ENCODE data around the gene KDM4B.
"Not testable (repeated sequence)": the region's sequence is repeated elsewhere in the genome, so short reads cannot be mapped to it uniquely, and the experiment has no call there.

The KDM4B gene

GRCh38 chr19:5186293-5187050, 217.6 kb downstream of the KDM4B start:
- DNase-seq = no peak

GRCh38 chr19:5188548-5189317, 219.8 kb downstream of the KDM4B start:
- DNase-seq = no peak

GRCh38 chr19:5189318-5189607, 220.3 kb downstream of the KDM4B start:
- DNase-seq = no peak

GRCh38 chr19:5191091-5191490, 222.2 kb downstream of the KDM4B start:
- DNase-seq = no peak

- DNase-seq = no peak
Measured at GRCh38 chr19:5192568-5192967, 223.7 kb downstream of the KDM4B start.

- DNase-seq = no peak
Measured at GRCh38 chr19:5193192-5193591, 224.3 kb downstream of the KDM4B start.

- DNase-seq = no peak
Measured at GRCh38 chr19:5194641-5195040, 225.7 kb downstream of the KDM4B start.

- not testable (repeated sequence) for DNase-seq
Measured at GRCh38 chr19:5195587-5195986, 226.7 kb downstream of the KDM4B start.

- DNase-seq = no peak
Measured at GRCh38 chr19:5196832-5197231, 227.9 kb downstream of the KDM4B start.

- DNase-seq = no peak
Measured at GRCh38 chr19:5200844-5201243, 231.9 kb downstream of the KDM4B start.

- no peak for DNase-seq
Measured at GRCh38 chr19:5202553-5202952, 233.6 kb downstream of the KDM4B start.
